ENCODE data around the gene TMEM31.
"Not testable (repeated sequence)": the region's sequence is repeated elsewhere in the genome, so short reads cannot be mapped to it uniquely, and the experiment has no call there.

DNA sequence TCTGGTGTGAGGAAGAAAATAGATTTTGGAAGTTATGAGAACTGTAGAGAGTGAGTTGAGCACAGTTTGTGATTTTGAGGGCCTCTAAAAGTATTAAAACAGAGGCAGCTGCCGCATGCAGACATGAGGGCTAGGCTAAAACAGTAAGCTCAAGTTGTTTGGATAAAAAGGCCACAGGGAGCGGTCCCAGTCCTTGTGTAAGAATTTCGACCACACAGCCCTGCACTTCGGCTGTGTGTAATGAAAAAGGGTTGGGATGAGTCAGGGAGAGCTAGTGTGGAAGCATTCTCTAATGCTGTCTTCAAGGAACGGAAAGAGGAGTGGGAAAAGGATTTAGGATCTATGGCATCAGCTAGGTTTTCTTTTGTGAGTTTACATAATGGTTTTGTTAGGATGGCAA is 52.8 kb downstream of the TMEM31 start:
- TF ChIP-seq, protein P1, sequence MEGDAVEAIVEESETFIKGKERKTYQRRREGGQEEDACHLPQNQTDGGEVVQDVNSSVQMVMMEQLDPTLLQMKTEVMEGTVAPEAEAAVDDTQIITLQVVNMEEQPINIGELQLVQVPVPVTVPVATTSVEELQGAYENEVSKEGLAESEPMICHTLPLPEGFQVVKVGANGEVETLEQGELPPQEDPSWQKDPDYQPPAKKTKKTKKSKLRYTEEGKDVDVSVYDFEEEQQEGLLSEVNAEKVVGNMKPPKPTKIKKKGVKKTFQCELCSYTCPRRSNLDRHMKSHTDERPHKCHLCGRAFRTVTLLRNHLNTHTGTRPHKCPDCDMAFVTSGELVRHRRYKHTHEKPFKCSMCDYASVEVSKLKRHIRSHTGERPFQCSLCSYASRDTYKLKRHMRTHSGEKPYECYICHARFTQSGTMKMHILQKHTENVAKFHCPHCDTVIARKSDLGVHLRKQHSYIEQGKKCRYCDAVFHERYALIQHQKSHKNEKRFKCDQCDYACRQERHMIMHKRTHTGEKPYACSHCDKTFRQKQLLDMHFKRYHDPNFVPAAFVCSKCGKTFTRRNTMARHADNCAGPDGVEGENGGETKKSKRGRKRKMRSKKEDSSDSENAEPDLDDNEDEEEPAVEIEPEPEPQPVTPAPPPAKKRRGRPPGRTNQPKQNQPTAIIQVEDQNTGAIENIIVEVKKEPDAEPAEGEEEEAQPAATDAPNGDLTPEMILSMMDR (IDR thresholded peaks at IDR 0.05) = not testable (repeated sequence)
- TF ChIP-seq EP300, POLR2A (IDR thresholded peaks at IDR 0.05): not testable (repeated sequence)

Data from ovary (tissue), 3 donors.